HepG2 (cell line): ENCODE measurements around the gene PSKH1. TPM values are rescaled to one million over a fixed set of nuclear protein-coding genes. Genes with fewer than 3 reads are reported as not detected.
A peak's percentile ranks its signal among the peaks of the same experiment; 100 is the strongest.

Experiments used
- ATAC-seq: fragments of 200-7000 bp; cut with Tn5 transposase; 3 replicates; pipeline ENCODE4 v1.9.1; 2020; ENCODE audit warnings: mild to moderate bottlenecking, moderate library complexity
- BruUV-seq: library from RNA; stranded (reverse); fragments of 400-500 nt; replicated peaks from 2 replicates; lab custom pipeline; 2021; lab: Mats Ljungman, UMichigan
- CTCF ChIA-PET: fragments of 300-600 bp; formaldehyde crosslinking; extraction: SDS; loops from one replicate; lab custom pipeline; 2021; ENCODE audit warnings: low total read pairs, inconsistent platforms, low intra/inter-chr PET ratio; lab: Yijun Ruan, JAX
- POLR2A ChIA-PET: fragments of 350-600 bp; sonication (Branson Sonifier 250); formaldehyde crosslinking; loops from one replicate; lab custom pipeline; 2020; ENCODE audit warnings: antibody characterized with exemption, inconsistent platforms; lab: Yijun Ruan, JAX
- DNase-seq: peaks from one replicate; pipeline ENCODE4 v3.0.0-alpha.2; 2015; ENCODE audit warnings: low spot score
- FAIRE-seq: peaks from 3 replicates; lab custom pipeline; 2011; peaks lifted over from hg19 to GRCh38; lab: Jason Lieb, UNC
- H2AFZ ChIP-seq: one replicate; pipeline ENCODE4 v1.6.1; 2011; ENCODE audit warnings: low read length, inconsistent platforms
- H3K27ac ChIP-seq: fragments of 300-600 bp; 3 replicates; pipeline ENCODE4 v1.8.0; 2011; ENCODE audit warnings: mixed run types, mild to moderate bottlenecking, mixed read lengths, low read length, inconsistent platforms; ENCODE audit not compliant: insufficient read depth; ENCODE audit errors: extremely low read length
- H3K27me3 ChIP-seq, 2 experiments: fragments of 200-600 bp in 1 of 2; 2 replicates in 1 of 2; 3 replicates in 1 of 2; pipeline versions ENCODE4 v1.6.0 to v1.8.0; 2011; ENCODE audit warnings: low read length in 2 of 2, mild to moderate bottlenecking in 2 of 2, moderate library complexity in 2 of 2, inconsistent platforms in 1 of 2; ENCODE audit not compliant: insufficient read depth in 2 of 2, control insufficient read depth in 1 of 2
- H3K36me3 ChIP-seq, 2 experiments: fragments of 200-600 bp in 1 of 2; replicated peaks in 1 of 2; 2 replicates in 1 of 2; 3 replicates in 1 of 2; pipeline versions ENCODE4 v1.5.1 to v1.8.0; 2011; ENCODE audit warnings: low read length in 2 of 2, inconsistent platforms in 1 of 2; ENCODE audit not compliant: insufficient read depth in 2 of 2, control insufficient read depth in 1 of 2
- H3K4me1 ChIP-seq: 2 replicates; pipeline ENCODE4 v1.5.1; 2012; ENCODE audit warnings: low read length, inconsistent platforms; ENCODE audit not compliant: insufficient read depth
- H3K4me2 ChIP-seq: 2 replicates; pipeline ENCODE4 v1.6.0; 2011; ENCODE audit warnings: low read depth, low read length, inconsistent platforms
- H3K4me3 ChIP-seq, 3 experiments: fragments of 200-600 bp in 1 of 3; sonication (generic), shearing (Covaris generic) in 1 of 3; replicated peaks in 1 of 3; 2 replicates each; pipeline ENCODE4 v1.5.1; 2011 to 2016; ENCODE audit warnings: low read length in 3 of 3, inconsistent platforms in 2 of 3, low read depth in 2 of 3, mild to moderate bottlenecking in 2 of 3, control low read depth in 1 of 3, mixed read lengths in 1 of 3; ENCODE audit not compliant: insufficient read depth in 1 of 3
- H3K79me2 ChIP-seq: one replicate; pipeline ENCODE4 v1.6.1; 2011; ENCODE audit warnings: low read length, inconsistent platforms; ENCODE audit not compliant: insufficient read depth
- H3K9ac ChIP-seq: 2 replicates; pipeline ENCODE4 v1.6.0; 2011; ENCODE audit warnings: mild to moderate bottlenecking, low read depth, low read length, inconsistent platforms; ENCODE audit not compliant: insufficient read depth
- H3K9me3 ChIP-seq: 2 replicates; pipeline ENCODE4 v1.5.1; 2012; ENCODE audit warnings: mild to moderate bottlenecking, low read length
- H4K20me1 ChIP-seq: 2 replicates; pipeline ENCODE4 v1.6.0; 2011; ENCODE audit warnings: inconsistent platforms, mild to moderate bottlenecking, low read length, moderate library complexity; ENCODE audit not compliant: insufficient read depth
- AGO2 ChIP-seq: fragments of 200-400 bp; formaldehyde crosslinking; optimal IDR thresholded peaks from 2 replicates; pipeline ENCODE3; 2017; ENCODE audit warnings: mild to moderate bottlenecking, low read depth, low read length, moderate library complexity
- FOXA3 ChIP-seq: IDR thresholded peaks from 2 replicates; pipeline ENCODE4 v1.6.1; 2016; ENCODE audit warnings: missing genetic modification reagents, missing compliant biosample characterization
- GTF2F1 ChIP-seq: fragments of 150-350 bp; IDR thresholded peaks from 2 replicates; pipeline ENCODE4 v1.6.1; 2014; ENCODE audit warnings: low read length
- MAFK ChIP-seq, 2 experiments: IDR thresholded peaks in 1 of 2; conservative IDR thresholded peaks in 1 of 2; 2 replicates each; pipeline ENCODE4 v1.6.1; 2011; ENCODE audit warnings: improper control_type of control experiment in 2 of 2, low read length in 2 of 2
- MBNL3 ChIP-seq: fragments of 250-450 bp; sonication (Bioruptor Pico); conservative IDR thresholded peaks from 2 replicates; pipeline ENCODE4 v1.8.0; 2022; ENCODE audit warnings: mild to moderate bottlenecking, inconsistent platforms
- MYC ChIP-seq: sonication (generic); formaldehyde crosslinking; IDR thresholded peaks from 2 replicates; pipeline ENCODE4 v1.9.0; 2021; ENCODE audit warnings: missing genetic modification reagents, borderline replicate concordance
- PITX1 ChIP-seq: sonication (generic); formaldehyde crosslinking; IDR thresholded peaks from 2 replicates; pipeline ENCODE4 v1.5.1; 2020; ENCODE audit warnings: mild to moderate bottlenecking, missing genetic modification reagents
- TCF7 ChIP-seq: sonication (generic); IDR thresholded peaks from 2 replicates; pipeline ENCODE4 v1.6.1; 2016; ENCODE audit warnings: antibody characterized with exemption, low read depth
- ZNF124 ChIP-seq: sonication (generic); formaldehyde crosslinking; IDR thresholded peaks from 2 replicates; pipeline ENCODE4 v1.4.0; 2020; ENCODE audit warnings: missing genetic modification reagents
- ZNF180 ChIP-seq: sonication (generic); formaldehyde crosslinking; IDR thresholded peaks from 2 replicates; pipeline ENCODE4 v1.4.0; 2020; ENCODE audit warnings: low read depth, missing genetic modification reagents, borderline replicate concordance
- ZNF343 ChIP-seq: sonication (generic); formaldehyde crosslinking; IDR thresholded peaks from 2 replicates; pipeline ENCODE4 v1.4.0; 2020; ENCODE audit warnings: mild to moderate bottlenecking, missing genetic modification reagents
- ZNF615 ChIP-seq: sonication (generic); formaldehyde crosslinking; IDR thresholded peaks from 2 replicates; pipeline ENCODE4 v1.5.0; 2020; ENCODE audit warnings: mild to moderate bottlenecking, missing genetic modification reagents, borderline replicate concordance
- WGBS: methylation state at CpG from one replicate; pipeline ENCODE4 v1.1.6; 2017; ENCODE audit warnings: low lambda C conversion rate; 5-methylcytosine and 5-hydroxymethylcytosine counted together
- in situ Hi-C: cut with HindIII; loops from 2 replicates; pipeline ENCODE4 v1.10.0; 2017; ENCODE audit warnings: low pct_unique_long_range_greater_than_20kb; ENCODE audit not compliant: extremely low pct_ligation_motif_present
- intact Hi-C: fragments of 100-400 bp; cut with micrococcal nuclease; formaldehyde crosslinking; loops from one replicate; pipeline ENCODE4 v1.10.0; 2022; ENCODE audit not compliant: unreplicated experiment
- polyA plus RNA-seq, 8 experiments: library from polyadenylated mRNA; depleted of rRNA in 3 of 8; stranded (reverse) in 7 of 8; unstranded in 1 of 8; fragments of >200 nt; fragmentation: Illumina TruSeq in 4 of 8; extraction: Trizol in 4 of 8; gene quantifications; 2 replicates each; pipeline versions ENCODE4 v1.2.1 to v1.2.3, GENCODE V29; 2011 to 2016; ENCODE audit warnings: low read depth in 4 of 8, missing spikeins in 1 of 8, mixed read lengths in 1 of 8; ENCODE audit not compliant: insufficient read depth in 1 of 8
- total RNA-seq, 5 experiments: library from RNA; depleted of rRNA; stranded (reverse); fragments of >200 nt; fragmentation: Illumina TruSeq; extraction: Trizol; gene quantifications; 2 replicates each; pipeline ENCODE4 v1.2.3, GENCODE V29; 2016; ENCODE audit warnings: low read depth in 1 of 5

Gene PSKH1
- total and polyA plus RNA-seq, 2 of the 13 experiments (the other 11 are each of a cell fraction or from before 2014, with no cell fraction given): 8.4 to 19.1 TPM

DNA sequence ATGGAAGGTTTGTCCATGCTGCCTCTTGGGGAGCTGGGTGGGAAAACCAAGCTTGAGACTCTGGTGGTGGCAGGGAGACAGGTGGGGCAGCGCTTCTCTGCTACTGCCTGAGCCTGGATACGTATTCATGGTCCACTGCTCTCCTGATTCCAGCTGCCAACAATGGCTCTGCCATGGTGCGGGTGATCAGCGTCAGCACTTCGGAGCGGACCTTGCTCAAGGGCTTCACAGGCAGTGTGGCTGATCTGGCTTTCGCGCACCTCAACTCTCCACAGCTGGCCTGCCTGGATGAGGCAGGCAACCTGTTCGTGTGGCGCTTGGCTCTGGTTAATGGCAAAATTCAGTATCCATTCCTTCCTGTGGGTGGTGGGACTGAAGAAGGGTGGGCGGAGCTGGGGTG, 16.0 kb upstream of the PSKH1 start:
- H3K9me3 ChIP-seq: no peaks in the 10 kb centered on the region
- no TSS peak for BruUV-seq
- no peak overlapping the region for H3K9ac ChIP-seq
- no peak overlapping the region for H3K4me3 ChIP-seq
- H3K27ac ChIP-seq: no peak overlapping the region
- peaks cover 15% of the 10 kb centered on the region for H4K20me1 ChIP-seq
- 96% methylated on average over 11 of the region's 11 CpGs for WGBS
- H3K79me2 ChIP-seq: peaks cover 31% of the 10 kb centered on the region
- H3K36me3 ChIP-seq: peaks cover 50 to 73% of the 10 kb centered on the region in 2 experiments
- POLR2A ChIA-PET: no interaction called here
- CTCF ChIA-PET: no interaction called here
- intact Hi-C loops: no loop called here
- in situ Hi-C loops: no loop called here
- no peak for ATAC-seq
- no peak overlapping the region for H2AFZ ChIP-seq
- no peak overlapping the region for H3K4me2 ChIP-seq
- H3K4me1 ChIP-seq: peaks cover 32% of the 10 kb centered on the region
- no peak for DNase-seq
- H3K27me3 ChIP-seq: no peaks in the 10 kb centered on the region; a peak in 1 of 5 replicates
- FAIRE-seq: no peak
- TF ChIP-seq MBNL3 (CRISPR knock-in tag) (no peak), ZNF124 (CRISPR knock-in tag) (no peak), AGO2 (peak; percentile 15)

DNA sequence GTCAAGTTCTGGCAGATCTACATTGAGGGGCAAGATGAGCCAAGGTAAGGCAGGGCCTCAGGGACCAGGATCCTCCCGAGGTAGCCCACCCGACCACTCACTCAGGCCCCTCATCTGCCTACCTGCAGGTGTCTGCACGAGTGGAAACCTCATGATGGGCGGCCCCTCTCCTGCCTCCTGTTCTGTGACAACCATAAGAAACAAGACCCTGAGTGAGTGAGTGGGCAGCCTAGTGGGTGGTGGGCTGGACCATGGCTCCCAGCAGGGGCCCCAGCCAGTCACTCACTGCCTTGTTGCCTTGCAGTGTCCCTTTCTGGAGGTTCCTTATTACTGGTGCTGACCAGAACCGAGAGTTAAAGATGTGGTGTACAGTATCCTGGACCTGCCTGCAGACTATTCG, 14.8 kb upstream of the PSKH1 start:
- no peak overlapping the region for H3K27ac ChIP-seq
- ATAC-seq (no peak), FAIRE-seq (no peak), DNase-seq (no peak)
- no peak for TF ChIP-seq ZNF615 (CRISPR knock-in tag)
- TF ChIP-seq GTF2F1: no peak
- TF ChIP-seq MYC: no peak
- no peak for TF ChIP-seq PITX1 (CRISPR knock-in tag)
- TF ChIP-seq ZNF180 (CRISPR knock-in tag): no peak
- no peak for TF ChIP-seq TCF7
- TF ChIP-seq FOXA3: no peak
- TF ChIP-seq MAFK (conservative IDR thresholded peaks at IDR 0.05 in 1 of 2, IDR thresholded peaks at IDR 0.05 in 1 of 2; ENCODE audit: low read length in 2 of 2): no peak
- no peak for TF ChIP-seq ZNF343
- H3K4me3 ChIP-seq: no peak overlapping the region
- no peak overlapping the region for H3K9ac ChIP-seq
- peaks cover 38% of the 10 kb centered on the region for H3K4me1 ChIP-seq
- H3K27me3 ChIP-seq: no peaks in the 10 kb centered on the region; a peak in 1 of 5 replicates
- H3K36me3 ChIP-seq: peaks cover 58 to 82% of the 10 kb centered on the region in 2 experiments
- ChIA-PET POLR2A (no interaction called here), CTCF (no interaction called here)
- H4K20me1 ChIP-seq: peaks cover 15% of the 10 kb centered on the region
- in situ Hi-C loops: no loop called here
- H2AFZ ChIP-seq: no peak overlapping the region
- intact Hi-C loops: no loop called here
- H3K9me3 ChIP-seq: no peaks in the 10 kb centered on the region
- WGBS: 94% methylated on average over 6 of the region's 6 CpGs
- H3K4me2 ChIP-seq: no peak overlapping the region
- peaks cover 29% of the 10 kb centered on the region for H3K79me2 ChIP-seq
- BruUV-seq: no TSS peak
